NCI-H1694 (cell line): Measurements from ENCODE around the gene MSI2.

Experiments used
- DNase-seq: peaks from one replicate; lab custom pipeline; 2025; lab: John Stamatoyannopoulos, UW

The MSI2 gene

GRCh38 chr17:57685499-57686132 is 429.3 kb downstream of the MSI2 start:
- DNase-seq: no peak

DNA sequence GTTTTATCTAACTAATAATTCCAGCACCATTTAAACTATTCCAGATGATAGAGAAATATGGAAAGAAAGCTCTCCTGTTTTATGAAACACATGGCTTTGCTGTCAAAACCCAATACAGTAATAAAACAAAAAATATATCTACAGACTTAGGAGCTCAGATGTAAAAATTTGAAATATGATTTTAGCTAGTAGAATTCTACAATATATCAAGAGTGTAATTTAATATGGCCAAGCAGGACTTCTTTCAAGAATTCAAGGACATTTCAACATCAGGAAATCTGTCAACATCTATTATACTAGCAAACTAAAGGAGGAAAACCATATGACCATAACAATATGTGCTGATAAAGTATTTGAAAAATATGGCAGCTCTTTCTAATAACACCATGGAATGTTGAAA is 431.3 kb downstream of the MSI2 start:
- DNase-seq: no peak

- DNase-seq: no peak
Measured at GRCh38 chr17:57689254-57689653, 432.9 kb downstream of the MSI2 start.

DNA sequence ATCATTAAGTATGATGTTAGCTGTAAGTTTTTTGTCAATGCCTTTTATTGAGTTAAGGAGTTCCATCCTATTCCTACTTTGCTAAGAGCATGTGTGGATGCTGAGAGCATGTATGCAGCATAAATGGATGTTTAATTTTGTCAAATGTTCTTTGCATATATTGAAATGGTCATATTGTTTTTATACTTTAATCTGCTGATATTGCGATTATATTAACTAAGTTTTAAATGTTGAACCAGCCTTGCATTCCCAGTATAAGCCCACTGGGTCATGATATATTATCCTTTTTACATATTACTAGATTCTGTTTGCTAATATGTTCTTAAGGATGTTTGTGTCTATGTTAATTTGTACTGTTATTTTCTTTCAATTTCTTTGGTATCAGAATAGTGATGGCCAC is 435.6 kb downstream of the MSI2 start:
- DNase-seq: no peak

DNA sequence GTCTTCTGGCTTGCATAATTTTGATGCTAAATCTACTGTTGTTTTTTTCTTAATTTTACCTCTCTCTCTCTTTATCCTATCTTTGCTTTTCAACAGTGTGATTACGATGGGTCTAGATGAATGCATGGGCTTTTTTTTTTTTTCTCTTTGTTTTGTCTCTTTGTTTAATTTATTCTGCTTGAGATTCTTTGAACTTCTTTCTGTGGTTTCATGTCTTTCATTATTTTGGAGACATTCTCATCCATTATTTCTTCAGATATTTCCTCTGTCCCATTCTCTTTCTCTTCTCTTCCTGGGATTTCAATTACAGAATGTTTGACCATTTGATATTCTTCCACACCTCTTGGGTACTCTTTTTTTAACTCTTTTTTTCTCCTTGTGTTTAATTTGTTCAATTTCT is 436.4 kb downstream of the MSI2 start:
- DNase-seq: no peak

DNA sequence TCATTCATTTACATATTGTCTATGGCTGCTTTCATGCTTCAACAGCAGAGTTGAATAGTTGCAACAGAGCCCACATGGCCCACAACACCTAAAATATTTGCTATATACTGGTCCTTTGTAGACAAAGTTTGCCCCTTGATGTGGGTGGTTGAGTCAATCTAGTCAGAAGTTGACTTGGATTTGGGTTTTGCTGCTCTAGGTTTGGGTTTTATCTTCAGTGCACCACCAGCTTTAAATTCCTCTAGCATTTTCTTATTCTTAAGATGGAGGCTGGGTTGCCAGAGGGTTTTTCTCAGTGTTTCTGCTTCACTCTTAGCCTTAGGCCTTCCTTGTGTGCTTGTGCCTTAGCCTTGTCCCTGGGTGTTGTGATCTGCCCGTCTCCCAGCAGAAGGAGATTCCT is 437.7 kb downstream of the MSI2 start:
- DNase-seq: no peak

DNA sequence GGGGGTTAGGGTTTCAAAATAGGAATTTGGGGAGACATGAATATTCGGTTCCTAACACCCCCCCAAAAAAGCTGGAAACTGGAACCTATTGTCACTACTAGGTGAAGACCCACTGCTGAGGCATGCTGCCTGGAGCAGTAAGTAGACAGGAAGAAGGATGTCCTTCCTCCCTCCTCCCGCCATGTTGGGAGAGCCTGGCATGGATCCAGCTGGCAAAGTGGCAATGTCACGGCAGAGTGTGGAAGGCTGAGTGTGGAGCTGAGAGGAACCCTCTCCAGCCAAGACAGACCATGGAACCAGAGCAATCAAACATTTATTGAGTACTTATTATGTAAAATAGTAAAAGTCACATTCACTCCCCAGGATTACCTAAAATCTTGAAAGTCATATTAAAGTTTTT is 439.7 kb downstream of the MSI2 start:
- no peak for DNase-seq

- no peak for DNase-seq
Measured at GRCh38 chr17:57697197-57697596, 440.9 kb downstream of the MSI2 start.

GRCh38 chr17:57697891-57698711 is 441.8 kb downstream of the MSI2 start:
- no peak for DNase-seq

GRCh38 chr17:57699751-57700219 is 443.5 kb downstream of the MSI2 start:
- DNase-seq: no peak

- DNase-seq: no peak
Measured at GRCh38 chr17:57701124-57701523, 444.8 kb downstream of the MSI2 start.

GRCh38 chr17:57703273-57703672 is 446.9 kb downstream of the MSI2 start:
- DNase-seq: no peak

GRCh38 chr17:57704448-57704847 is 448.1 kb downstream of the MSI2 start:
- DNase-seq: no peak

- DNase-seq: no peak
Measured at GRCh38 chr17:57705921-57706695, 449.8 kb downstream of the MSI2 start.

DNA sequence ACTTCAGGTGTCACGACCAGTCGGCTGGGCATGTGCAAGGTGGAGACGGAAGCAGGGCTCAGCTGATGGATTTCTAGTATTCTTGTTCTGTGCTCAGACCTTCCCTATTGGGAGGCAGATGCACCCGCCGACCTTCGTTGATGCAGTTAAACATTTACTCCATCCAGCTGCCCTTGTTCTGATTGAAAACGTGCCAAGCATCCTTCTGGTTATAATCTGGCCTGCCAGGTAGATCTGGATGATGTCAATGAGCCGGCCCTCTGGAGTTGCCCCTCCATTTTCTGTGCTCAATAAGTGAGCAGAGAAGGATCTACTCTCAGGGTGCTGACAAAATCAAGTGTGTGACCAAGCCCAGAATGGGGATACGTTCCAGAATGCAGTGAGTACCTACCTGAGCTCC is 450.4 kb downstream of the MSI2 start:
- DNase-seq: no peak

DNA sequence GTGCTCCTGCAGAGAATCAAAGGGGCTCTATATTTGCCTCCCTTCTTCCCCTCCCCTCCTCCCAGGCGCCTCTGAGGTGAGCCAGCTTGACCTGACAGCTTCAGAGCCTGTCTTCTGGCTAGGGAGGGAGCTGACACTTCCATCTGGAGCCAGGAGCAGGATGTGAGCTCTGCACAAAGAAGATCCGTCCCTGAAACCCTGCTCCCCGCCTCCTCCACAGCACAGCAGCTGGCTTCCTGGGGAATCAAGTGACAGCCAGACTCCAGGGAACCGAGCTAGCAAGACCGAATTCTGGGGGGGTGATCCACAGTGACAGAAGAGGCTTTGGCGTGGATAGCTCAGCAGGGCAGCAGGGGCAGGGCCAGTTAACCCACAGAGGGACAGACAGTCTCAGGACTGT is 451.6 kb downstream of the MSI2 start:
- DNase-seq: peak; percentile 81

DNA sequence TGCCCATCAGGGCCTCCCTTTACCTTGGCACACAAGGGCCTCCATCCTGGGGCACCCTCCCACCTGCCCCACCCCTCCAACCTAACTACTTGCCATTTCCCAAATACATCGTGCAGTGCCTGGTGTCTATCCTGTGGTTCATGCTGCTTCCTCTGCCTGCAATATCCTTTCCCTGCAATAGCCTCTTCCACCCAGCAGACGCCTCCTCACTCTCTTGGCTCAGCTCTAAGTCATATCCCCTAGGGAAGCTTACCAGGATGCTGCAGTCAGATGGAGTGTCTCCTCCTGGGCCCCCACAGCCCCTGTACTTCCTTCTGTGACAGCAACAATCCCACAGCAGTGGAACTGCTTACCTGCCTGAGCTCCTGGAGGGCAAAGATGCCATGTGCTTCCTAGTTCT is 452.1 kb downstream of the MSI2 start:
- peak; percentile 40 for DNase-seq

DNA sequence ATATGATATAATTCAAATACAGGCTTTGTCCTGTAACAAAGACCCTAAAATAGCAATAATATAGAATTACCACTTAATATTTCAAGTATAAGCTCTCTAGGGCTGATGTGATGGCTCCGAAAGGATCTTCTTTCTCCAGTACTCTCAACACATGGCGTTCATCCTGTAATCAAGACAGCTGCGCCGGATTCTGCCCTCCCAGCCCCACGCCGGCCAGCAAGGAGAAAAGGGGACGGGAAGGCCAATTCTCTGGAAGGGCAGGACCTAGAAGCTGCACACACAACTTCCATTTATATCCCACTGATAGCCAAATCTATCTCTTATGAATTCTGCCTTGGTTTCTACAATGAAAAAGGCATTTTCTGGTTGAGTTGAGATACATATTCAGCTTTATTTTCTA is 456.8 kb downstream of the MSI2 start:
- no peak for DNase-seq

GRCh38 chr17:57714665-57715180 is 458.4 kb downstream of the MSI2 start:
- no peak for DNase-seq

- DNase-seq: no peak
Measured at GRCh38 chr17:57715981-57716380, 459.7 kb downstream of the MSI2 start.

DNA sequence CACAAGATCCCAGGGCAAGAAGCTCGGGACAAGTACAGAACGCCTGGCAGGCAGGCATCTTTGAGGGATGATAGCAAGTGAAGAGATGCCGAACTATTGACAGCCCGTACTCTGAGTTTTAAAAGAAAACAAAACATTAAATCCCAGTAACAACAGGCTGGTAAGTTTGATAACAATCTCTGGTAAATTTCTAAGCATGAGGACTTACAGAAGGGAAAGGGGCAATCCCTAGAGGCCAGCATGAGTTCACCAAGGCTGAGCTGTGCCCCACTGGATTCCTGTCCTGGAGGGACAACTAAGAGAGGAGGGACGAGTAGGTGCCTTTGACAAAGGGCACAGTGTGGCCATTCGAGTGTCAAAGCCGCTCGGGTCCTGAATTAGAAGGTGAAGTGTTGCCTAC is 462.6 kb downstream of the MSI2 start:
- DNase-seq: no peak

DNA sequence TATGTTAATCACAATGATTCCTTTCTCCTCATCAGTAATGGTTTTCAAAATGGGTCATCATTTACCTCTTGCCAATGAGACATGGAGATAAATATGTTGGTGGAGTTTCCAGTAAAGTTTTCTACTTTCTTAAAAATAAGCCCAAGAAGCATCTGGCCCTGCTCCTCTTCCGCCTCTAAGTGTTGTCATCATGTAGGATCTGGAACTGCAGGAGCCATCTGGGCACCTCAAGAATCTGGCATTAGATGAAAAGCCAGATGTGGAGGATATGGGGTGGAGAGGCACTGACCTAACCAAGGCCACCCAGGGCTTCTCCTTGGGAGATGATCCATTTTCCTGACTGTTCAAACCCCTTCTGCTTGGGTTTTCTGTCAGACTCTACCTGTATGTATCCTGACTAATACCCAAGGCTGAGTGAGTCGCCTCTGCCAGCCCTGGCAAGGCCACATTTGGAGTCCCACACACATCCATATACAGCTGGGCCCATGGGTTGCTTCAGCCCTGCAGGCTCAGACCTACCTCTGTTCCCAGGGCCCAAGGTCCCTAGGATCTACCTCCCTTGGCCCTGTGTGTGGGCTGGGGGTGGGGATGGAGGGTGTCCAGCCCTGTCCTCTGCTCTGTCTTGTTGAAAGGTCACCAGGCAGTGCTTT is 464.2 kb downstream of the MSI2 start:
- no peak for DNase-seq
